DOHH2 (cell line): ENCODE measurements around the gene LCN9.

Source experiments
- H3F3A ChIP-seq: fragments of 200-600 bp; sonication (generic), shearing (Covaris generic); 2 replicates; pipeline ENCODE4 v1.6.0; 2016; ENCODE audit warnings: antibody characterized with exemption, mild to moderate bottlenecking; ENCODE audit not compliant: control insufficient read depth, insufficient read depth
- H3K27ac ChIP-seq: fragments of 200-600 bp; sonication (generic); 2 replicates; pipeline ENCODE4 v1.5.1; 2014; ENCODE audit warnings: low read depth, mild to moderate bottlenecking, low read length, moderate library complexity
- H3K27me3 ChIP-seq: fragments of 200-600 bp; sonication (generic); 2 replicates; pipeline ENCODE4 v1.6.1; 2014; ENCODE audit warnings: mild to moderate bottlenecking, low read length, mixed read lengths; ENCODE audit not compliant: control insufficient read depth
- H3K36me3 ChIP-seq: fragments of 200-600 bp; sonication (generic); 2 replicates; pipeline ENCODE4 v1.6.1; 2014; ENCODE audit warnings: mild to moderate bottlenecking, low read length, moderate library complexity, mixed read lengths; ENCODE audit not compliant: control insufficient read depth
- H3K4me1 ChIP-seq: fragments of 200-600 bp; sonication (generic); 2 replicates; pipeline ENCODE4 v1.6.1; 2014; ENCODE audit warnings: mild to moderate bottlenecking, low read length, mixed read lengths; ENCODE audit not compliant: control insufficient read depth
- H3K4me2 ChIP-seq: fragments of 200-600 bp; sonication (generic); 2 replicates; pipeline ENCODE4 v1.6.0; 2014; ENCODE audit warnings: mild to moderate bottlenecking, low read length, moderate library complexity
- H3K4me3 ChIP-seq: fragments of 200-600 bp; sonication (generic); 2 replicates; pipeline ENCODE4 v1.5.1; 2014; ENCODE audit warnings: mild to moderate bottlenecking, low read length, mixed read lengths
- H3K79me2 ChIP-seq: fragments of 200-600 bp; sonication (generic); 2 replicates; pipeline ENCODE4 v1.6.1; 2014; ENCODE audit warnings: mild to moderate bottlenecking, low read length, mixed read lengths; ENCODE audit not compliant: control insufficient read depth
- H3K9me2 ChIP-seq: fragments of 200-600 bp; sonication (generic); replicated peaks from 2 replicates; pipeline ENCODE4 v1.6.1; 2014; ENCODE audit warnings: mild to moderate bottlenecking, low read length, mixed read lengths; ENCODE audit not compliant: control insufficient read depth
- H3K9me3 ChIP-seq: fragments of 200-600 bp; sonication (generic); 2 replicates; pipeline ENCODE4 v1.6.1; 2014; ENCODE audit warnings: antibody characterized with exemption, low read length, mixed read lengths; ENCODE audit not compliant: control insufficient read depth, insufficient read depth
- H4K20me1 ChIP-seq: fragments of 200-600 bp; sonication (generic); 2 replicates; pipeline ENCODE4 v1.6.0; 2014; ENCODE audit warnings: low read depth, mild to moderate bottlenecking, antibody characterized with exemption, low read length, moderate library complexity; ENCODE audit not compliant: control insufficient read depth, insufficient read depth
- EZH2phosphoT487 ChIP-seq: fragments of 200-600 bp; sonication (generic); IDR thresholded peaks from 2 replicates; pipeline ENCODE4 v1.6.1; 2017; ENCODE audit warnings: borderline replicate concordance, mild to moderate bottlenecking, antibody characterized with exemption, low read length, moderate library complexity, mixed read lengths
- TF ChIP-seq, protein P1 (sequence below): fragments of 200-600 bp; sonication (generic); IDR thresholded peaks from one replicate; pipeline ENCODE4 v1.5.1; 2014; ENCODE audit warnings: antibody characterized with exemption, mild to moderate bottlenecking, low read depth, low read length; ENCODE audit not compliant: poor library complexity, severe bottlenecking

Gene LCN9

GRCh38 chr9:135705376-135705775 lies 42.3 kb downstream of the LCN9 start:
- no peaks in the 10 kb centered on the region for H3K79me2 ChIP-seq
- no peaks in the 10 kb centered on the region for H3F3A ChIP-seq
- no peaks in the 10 kb centered on the region for H4K20me1 ChIP-seq
- H3K4me3 ChIP-seq = no peak overlapping the region
- no peak for TF ChIP-seq EZH2phosphoT487
- TF ChIP-seq, protein P1, sequence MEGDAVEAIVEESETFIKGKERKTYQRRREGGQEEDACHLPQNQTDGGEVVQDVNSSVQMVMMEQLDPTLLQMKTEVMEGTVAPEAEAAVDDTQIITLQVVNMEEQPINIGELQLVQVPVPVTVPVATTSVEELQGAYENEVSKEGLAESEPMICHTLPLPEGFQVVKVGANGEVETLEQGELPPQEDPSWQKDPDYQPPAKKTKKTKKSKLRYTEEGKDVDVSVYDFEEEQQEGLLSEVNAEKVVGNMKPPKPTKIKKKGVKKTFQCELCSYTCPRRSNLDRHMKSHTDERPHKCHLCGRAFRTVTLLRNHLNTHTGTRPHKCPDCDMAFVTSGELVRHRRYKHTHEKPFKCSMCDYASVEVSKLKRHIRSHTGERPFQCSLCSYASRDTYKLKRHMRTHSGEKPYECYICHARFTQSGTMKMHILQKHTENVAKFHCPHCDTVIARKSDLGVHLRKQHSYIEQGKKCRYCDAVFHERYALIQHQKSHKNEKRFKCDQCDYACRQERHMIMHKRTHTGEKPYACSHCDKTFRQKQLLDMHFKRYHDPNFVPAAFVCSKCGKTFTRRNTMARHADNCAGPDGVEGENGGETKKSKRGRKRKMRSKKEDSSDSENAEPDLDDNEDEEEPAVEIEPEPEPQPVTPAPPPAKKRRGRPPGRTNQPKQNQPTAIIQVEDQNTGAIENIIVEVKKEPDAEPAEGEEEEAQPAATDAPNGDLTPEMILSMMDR = no peak
- no peak overlapping the region for H3K27ac ChIP-seq
- H3K27me3 ChIP-seq = no peaks in the 10 kb centered on the region
- no peaks in the 10 kb centered on the region for H3K9me3 ChIP-seq
- no peaks in the 10 kb centered on the region for H3K4me1 ChIP-seq
- no peaks in the 10 kb centered on the region for H3K36me3 ChIP-seq
- no peak overlapping the region for H3K4me2 ChIP-seq
- no peaks in the 10 kb centered on the region for H3K9me2 ChIP-seq

- no peaks in the 10 kb centered on the region for H3K79me2 ChIP-seq
- H3K9me3 ChIP-seq = no peaks in the 10 kb centered on the region
- no peak overlapping the region for H3K4me3 ChIP-seq
- H3F3A ChIP-seq = no peaks in the 10 kb centered on the region
- H4K20me1 ChIP-seq = no peaks in the 10 kb centered on the region
- H3K27ac ChIP-seq = no peak overlapping the region
- no peaks in the 10 kb centered on the region for H3K4me1 ChIP-seq
- no peaks in the 10 kb centered on the region for H3K27me3 ChIP-seq
- H3K4me2 ChIP-seq = no peak overlapping the region
- H3K9me2 ChIP-seq = no peaks in the 10 kb centered on the region
- TF ChIP-seq EZH2phosphoT487 = no peak
- TF ChIP-seq, protein P1 = no peak
- H3K36me3 ChIP-seq = no peaks in the 10 kb centered on the region
Measured at GRCh38 chr9:135706288-135706687, 43.2 kb downstream of the LCN9 start.

DNA sequence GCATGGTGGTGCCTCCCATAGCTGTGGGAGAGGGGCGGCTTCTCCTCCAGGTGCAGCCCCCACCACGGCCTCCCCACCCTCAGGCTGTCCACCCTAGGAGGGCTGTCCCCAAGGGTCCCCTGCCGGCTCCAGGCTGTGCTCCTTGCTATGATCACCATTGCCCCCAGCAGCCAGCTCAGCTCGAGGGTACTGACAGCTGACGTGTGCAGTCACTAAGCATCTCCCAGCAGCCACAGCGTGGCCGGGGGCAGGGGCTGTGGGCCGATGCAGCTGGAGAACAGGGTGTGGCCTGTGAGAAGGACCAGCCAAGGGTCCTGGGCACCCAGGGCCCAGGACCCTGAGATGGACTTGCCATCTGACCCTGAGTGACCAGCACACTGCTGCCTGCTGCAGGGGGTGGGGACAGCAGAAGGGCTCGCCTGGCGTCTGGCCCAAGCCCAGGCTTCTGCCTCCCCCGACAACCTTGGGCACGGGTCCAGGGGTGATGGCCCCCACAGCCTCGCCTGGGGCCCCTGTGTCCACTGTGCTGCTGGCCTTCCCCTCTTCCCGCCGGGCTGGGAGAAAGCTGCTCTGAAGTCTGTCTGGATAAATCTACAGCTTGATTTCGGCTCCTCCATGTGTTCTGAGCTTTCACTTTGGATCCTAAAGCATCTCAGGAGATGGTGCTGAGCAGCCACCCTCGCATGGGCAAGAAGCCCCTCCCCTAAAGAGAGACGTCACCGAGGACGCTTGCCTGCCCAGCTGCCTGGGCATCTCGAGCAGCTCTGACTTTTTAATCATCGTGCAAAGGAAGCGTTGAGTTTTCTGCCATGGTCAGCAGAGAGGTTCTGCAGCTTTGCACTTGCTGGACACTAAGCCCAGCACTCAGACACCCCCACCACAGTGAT lies 44.4 kb downstream of the LCN9 start:
- Histone ChIP-seq H3K9me3 (no peaks in the 10 kb centered on the region), H3K4me1 (no peaks in the 10 kb centered on the region), H3F3A (no peaks in the 10 kb centered on the region), H4K20me1 (no peaks in the 10 kb centered on the region), H3K27ac (no peak overlapping the region), H3K4me2 (no peak overlapping the region), H3K9me2 (no peaks in the 10 kb centered on the region), H3K79me2 (no peaks in the 10 kb centered on the region), H3K27me3 (no peaks in the 10 kb centered on the region), H3K4me3 (no peak overlapping the region), H3K36me3 (no peaks in the 10 kb centered on the region)
- TF ChIP-seq, protein P1 = no peak
